GM18861 (cell line): ENCODE data around the gene CBFA2T3.

Experiments
- ATAC-seq: cut with Tn5 transposase; IDR thresholded peaks from one replicate; pipeline ENCODE4 v1.9.1; 2021; ENCODE audit not compliant: unreplicated experiment

The CBFA2T3 gene

DNA sequence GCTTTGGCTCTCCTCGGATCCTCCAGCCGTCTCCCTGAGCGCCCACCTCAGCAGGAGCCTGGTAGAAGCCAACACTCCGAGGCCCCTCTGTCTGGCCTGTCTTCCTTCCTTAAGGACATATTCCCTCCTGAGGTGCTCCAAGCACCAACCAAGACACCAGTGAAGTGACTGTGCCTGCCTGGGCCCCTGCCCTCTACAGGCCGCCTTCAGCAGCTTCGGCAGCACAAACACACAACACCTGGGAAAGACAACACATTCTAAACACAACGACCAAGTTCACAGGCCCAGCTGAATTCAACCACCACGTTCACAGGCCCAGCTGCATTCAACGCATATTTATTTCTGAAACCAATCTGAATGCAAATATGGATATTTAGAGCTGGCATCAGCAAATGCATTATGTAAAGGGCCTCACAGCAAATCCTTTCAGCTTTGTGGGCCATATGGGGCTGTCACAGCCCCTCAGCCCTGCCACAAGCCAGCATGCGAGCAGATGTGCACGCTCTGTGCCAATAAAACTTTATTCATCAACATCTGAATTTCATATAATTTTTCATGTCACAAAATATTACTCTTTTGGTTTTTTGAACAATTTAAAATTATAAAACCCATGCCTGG lies 132.5 kb downstream of the CBFA2T3 start:
- no peak for ATAC-seq

- ATAC-seq: no peak
These were observed 133.8 kb downstream of the CBFA2T3 start for GRCh38 chr16:88843256-88843655.

- ATAC-seq: no peak
These were observed 134.2 kb downstream of the CBFA2T3 start for GRCh38 chr16:88842806-88843205.

GRCh38 chr16:88842308-88842756 lies 134.7 kb downstream of the CBFA2T3 start:
- no peak for ATAC-seq

DNA sequence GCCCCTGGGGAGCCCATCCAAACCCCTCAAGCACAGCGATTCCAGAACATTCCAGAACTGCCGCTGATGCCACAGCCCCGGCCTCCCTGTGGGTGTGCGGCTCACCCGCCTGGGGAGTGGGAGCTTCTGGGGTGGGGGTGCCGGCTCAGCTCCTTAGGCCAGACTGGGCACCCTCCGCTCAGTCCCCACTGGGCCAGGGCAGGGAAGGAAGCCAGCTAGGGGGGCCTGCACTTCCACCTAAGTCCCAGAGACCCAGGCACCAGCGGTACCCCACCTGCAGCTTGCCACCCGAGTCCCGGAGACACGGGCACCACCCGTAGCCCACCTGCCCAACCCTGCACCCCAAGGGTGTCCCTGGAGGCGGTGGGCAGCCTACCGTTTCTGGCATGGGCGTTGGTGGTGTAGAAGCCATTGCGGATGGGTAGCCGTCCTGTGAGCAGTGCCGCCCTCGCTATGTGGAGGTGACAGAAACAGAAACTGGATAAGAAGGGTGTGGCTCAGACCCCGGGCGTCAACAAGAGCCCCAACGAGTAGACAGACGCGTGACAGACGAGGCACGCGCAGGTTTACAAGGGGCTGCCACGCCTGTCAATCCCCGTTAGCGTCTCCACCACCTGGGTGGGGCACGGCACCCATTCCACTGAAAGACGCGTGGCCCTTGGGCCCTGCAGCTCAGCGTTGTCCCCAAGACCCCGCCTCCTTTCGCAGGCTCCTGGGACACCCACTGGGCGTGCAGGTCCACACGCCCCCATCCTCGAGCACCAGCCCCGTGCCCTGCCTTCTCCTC lies 135.3 kb downstream of the CBFA2T3 start:
- ATAC-seq: no peak

GRCh38 chr16:88840600-88841215 lies 136.3 kb downstream of the CBFA2T3 start:
- no peak for ATAC-seq

- no peak for ATAC-seq
These were observed 137.0 kb downstream of the CBFA2T3 start for GRCh38 chr16:88839745-88840599.

GRCh38 chr16:88839026-88839529 lies 137.9 kb downstream of the CBFA2T3 start:
- no peak for ATAC-seq

DNA sequence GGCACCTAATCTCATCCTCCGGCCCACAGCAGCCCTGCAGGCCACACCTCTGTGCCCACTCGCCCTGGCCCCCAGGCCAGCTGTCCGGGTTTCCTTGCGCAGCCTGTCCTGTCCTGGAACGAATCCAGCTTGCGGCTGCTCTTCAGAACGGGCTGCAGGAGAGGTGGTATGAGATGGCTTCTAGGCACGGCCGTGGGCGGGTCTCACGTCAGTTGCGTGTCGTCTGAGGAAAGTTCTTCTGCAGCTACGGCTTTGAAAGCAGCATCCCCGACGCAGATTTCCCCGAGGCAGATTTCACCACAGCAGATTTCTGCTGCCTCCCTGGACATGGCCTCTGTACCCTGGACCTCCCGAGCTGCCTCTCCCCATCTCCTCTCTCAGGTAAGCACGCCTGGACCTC lies 138.4 kb downstream of the CBFA2T3 start:
- ATAC-seq: no peak

- no peak for ATAC-seq
These were observed 139.2 kb downstream of the CBFA2T3 start for GRCh38 chr16:88837806-88838205.

- ATAC-seq: no peak
These were observed 140.2 kb downstream of the CBFA2T3 start for GRCh38 chr16:88836791-88837190.

- ATAC-seq: no peak
These were observed 141.2 kb downstream of the CBFA2T3 start for GRCh38 chr16:88835818-88836217.

GRCh38 chr16:88835383-88835782 lies 141.6 kb downstream of the CBFA2T3 start:
- no peak for ATAC-seq

GRCh38 chr16:88834670-88835069 lies 142.3 kb downstream of the CBFA2T3 start:
- ATAC-seq: no peak

DNA sequence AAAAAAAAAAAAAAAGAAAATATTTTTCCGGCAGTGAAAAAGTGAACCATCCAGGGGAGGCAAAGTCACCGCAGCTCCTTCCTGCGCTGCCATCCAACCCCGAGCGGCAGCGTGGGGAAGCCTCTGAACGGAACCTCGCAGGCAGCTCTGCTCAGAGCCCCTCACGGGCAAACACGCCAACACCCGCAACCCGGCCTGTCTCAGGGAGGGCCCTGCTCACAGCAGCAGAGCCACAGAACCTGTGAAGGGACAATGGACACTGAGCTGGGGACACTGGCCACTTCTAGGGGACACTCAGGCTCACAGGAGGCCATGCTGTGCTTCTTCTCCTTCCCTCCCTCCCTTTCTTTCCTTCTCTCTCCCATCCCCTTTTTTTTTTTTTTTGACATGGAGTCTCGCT lies 143.9 kb downstream of the CBFA2T3 start:
- ATAC-seq: no peak

GRCh38 chr16:88831838-88832237 lies 145.2 kb downstream of the CBFA2T3 start:
- no peak for ATAC-seq

DNA sequence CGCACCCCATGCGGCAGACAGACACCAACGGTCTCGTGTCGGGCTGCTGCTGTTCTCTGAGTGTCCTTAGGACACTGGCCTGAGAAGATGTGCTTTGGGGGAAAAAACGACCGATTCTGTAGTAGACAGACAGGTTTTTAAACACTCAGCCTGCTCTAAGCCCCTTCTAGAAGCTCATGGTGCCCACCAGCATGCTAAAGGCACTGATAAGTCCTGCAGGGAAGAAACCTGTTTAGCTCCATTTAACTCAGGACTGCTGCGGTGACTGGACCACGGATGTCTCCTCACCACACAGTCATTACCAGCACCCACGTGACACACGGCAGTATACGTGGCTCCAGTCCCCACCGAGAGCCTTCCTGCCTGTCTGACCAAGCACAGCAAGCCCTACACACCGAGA lies 146.2 kb downstream of the CBFA2T3 start:
- no peak for ATAC-seq

DNA sequence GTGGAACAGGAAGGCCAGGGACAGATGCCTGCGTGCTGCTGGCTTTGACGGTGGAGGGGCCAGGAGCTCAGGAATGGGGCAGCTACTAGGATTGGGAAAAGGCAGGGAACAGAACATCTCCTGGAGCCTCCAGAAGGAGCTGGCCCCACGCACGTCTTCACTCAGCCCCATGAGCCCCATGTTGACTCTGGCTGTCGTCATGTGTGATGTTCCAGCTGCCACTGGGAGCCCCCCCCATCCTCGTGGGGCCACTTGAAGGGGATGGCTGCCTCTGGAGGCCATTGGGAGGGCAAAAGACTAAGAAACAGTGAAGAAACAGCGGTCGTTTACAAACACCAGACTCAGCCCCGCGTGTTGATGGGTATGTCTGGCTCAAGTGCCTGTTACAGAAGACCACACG lies 146.7 kb downstream of the CBFA2T3 start:
- no peak for ATAC-seq

- no peak for ATAC-seq
These were observed 148.3 kb downstream of the CBFA2T3 start for GRCh38 chr16:88828711-88829110.

GRCh38 chr16:88827727-88828126 lies 149.3 kb downstream of the CBFA2T3 start:
- ATAC-seq: no peak
